GM19193 (cell line): ENCODE data around the gene CAPS.

Source experiments
- POLR2A ChIP-seq: IDR thresholded peaks from 4 replicates; pipeline ENCODE4 v1.6.1; 2011; ENCODE audit not compliant: insufficient read depth, insufficient read length; ENCODE audit errors: extremely low read depth

Gene CAPS

DNA sequence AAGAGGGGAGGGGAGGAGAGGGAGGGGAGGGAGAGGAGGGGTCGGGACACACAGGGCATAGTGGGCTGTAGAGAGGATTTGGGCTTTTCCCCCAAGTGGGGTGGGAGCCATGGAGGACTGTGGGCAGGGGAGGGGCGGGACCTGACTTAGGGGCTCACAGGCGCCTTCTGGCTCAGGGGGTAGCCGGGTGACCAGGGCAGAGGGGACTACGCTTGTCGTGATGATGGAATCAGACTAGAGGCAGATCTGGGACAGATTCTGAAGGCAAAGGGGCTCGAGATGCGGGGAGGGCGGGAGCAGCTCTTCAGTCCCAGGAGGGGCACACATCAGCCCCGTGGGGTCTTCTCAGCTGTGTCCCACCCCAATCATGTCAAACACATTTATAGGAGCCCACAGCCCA, 24.0 kb upstream of the CAPS start:
- TF ChIP-seq POLR2A, result no peak

GRCh38 chr19:5891572-5891937, 22.5 kb upstream of the CAPS start:
- TF ChIP-seq POLR2A, result no peak

DNA sequence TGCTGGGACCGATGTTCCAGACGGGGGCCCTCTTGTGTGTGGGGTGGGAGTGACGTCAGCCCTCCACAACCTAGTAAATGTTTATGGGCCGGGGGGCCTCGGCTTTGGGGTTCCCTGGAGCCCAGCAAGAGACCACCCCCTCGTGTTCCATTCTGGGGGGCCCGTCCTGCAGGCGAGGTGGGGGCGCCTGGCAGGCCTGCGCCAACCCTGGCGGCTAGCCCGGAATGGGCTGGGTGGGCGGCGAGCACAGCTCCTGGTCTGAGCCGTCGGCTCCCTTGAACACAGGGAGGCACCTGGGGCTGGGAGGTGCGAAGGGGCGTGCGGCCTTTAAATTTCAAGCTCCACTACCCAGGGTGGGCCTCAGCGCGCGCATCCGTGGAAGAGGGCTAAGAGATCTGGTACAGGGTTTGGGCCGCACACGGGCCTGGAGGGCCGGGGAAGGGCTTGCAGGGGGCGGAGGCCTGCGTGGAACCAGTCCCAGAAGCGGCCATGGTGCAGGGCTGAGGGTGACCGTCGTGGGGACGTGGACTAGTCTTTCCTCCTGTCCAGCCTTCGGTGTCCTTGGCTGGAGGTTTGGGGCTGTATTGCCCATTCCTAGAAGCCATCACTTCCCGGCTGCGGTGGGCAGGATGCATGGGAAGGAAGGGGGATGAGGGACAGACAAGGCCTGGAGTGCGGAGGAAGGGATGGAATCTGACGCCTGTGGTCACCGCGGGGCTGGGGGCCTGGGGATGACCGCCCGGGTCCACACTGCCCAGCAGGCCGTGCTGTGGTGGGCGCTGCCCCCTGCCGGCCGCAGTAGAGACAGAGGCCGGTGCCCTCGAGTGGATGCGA, 21.9 kb upstream of the CAPS start:
- peak; percentile 15 for TF ChIP-seq POLR2A

GRCh38 chr19:5892772-5893275, 21.2 kb upstream of the CAPS start:
- TF ChIP-seq POLR2A, result no peak

DNA sequence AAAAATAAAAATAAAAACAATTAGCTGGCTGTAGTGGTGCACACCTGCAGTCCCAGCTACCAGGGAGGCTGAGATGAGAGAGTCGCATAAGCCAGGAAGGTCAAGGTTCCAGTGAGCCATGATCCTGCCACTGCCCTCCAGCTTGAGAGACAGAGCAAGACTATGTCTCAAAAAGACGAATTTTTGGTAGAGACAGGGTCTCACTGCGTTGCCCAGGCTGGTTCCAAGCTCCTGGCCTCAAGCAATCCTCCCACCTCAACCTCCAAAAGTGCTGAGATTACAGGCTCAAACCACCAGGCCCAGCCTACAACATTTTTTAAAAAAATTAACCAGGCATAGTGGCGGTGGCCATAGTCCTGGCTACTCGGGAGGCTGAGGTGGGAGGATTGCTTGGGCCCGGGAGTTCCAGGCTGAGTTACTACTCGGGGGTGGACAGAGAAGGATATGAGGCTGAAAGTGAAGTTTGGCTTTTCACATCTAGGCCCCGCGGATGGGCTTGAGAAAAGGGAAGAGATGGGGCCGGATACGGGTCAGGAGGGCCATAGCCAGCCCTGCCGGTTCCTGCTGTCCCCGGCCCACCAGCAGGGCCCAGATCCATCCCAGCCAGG, 20.7 kb upstream of the CAPS start:
- no peak for TF ChIP-seq POLR2A

GRCh38 chr19:5893907-5894703, 19.9 kb upstream of the CAPS start:
- no peak for TF ChIP-seq POLR2A

DNA sequence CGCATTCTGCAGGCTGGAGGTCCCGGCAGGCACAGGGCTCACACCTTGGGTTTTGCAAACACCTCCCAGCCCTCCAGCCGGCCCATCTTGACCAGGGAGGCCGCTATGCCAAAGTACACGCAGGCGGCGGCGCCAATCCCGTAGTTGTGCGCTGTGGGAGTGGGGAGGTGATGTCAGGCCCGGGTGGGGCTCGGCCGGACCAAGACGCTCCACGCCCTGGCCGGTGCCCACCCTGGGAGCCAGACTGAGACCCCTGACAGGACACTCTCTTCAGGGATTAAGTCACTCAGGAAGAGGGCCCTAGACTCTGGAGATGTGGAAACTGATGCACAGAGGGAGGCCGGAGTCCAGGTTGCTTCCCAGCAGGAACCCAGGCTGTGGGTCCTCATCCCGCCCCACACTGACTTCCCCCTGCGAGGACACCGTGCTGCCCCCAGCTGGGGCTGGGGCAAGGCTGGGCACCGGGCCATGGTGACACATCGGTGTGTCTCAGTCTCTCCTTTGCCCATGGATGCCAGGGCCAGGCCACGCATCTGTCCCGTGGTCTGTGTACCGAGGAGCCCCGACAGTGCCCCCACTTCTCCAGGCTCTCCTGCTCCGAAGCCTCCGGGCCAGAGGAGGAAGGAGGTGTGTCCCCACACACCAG, 19.2 kb upstream of the CAPS start:
- no peak for TF ChIP-seq POLR2A

DNA sequence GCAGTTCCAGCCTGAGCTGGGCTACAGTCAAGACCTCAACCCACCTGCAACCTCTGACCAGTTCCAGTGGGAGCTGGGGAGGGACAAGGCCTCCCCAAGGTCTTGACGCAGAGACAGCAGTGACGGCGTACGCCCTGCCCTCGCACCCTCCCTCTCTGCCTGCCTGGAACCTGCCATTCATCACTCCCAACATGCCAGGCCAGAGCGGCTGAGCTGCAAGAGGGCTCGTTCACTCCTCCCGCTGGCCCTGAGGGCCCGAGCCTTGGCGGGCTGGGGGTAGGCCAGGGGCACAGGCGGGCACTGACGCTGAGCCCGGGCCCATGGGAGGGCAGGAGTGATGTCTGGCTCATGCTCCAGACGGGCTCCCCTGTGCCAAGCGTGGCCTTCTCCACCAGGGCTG, 18.6 kb upstream of the CAPS start:
- no peak for TF ChIP-seq POLR2A

GRCh38 chr19:5895890-5896289, 18.2 kb upstream of the CAPS start:
- TF ChIP-seq POLR2A, result no peak

DNA sequence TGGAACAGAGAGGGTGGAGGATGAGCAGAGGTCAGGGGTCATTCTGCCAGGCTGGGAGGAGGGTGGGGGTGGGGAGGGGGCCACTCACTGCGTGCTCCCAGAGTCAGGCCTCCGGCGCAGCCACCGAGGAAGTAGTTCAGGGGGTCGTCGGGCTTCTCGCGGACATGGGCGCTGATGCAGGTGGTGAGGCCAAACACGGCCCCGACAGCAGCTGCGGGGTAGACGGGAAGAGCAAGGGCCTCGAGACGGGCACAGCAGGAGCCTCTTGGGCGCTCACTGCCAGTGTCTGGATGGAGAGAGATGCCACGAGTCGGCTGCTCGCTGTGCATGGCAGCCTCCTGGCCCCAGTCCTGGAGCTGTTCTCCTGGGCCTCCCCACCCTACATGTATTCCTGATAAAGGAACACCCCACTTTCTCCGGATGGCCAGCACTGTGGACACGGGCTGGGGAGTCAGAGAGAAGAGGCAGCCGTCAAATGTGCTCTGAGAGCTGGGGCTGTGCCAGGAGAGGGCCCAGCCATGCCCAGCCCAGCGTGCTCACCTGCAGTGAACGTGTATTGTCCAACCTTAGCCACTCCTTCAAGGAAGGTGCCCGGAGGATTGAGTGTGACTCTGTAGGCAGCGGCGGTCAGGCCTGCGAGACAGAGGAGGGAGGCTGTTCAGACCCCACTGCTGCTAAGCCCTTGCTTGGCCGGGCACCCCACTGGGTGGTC, 17.5 kb upstream of the CAPS start:
- no peak for TF ChIP-seq POLR2A

- TF ChIP-seq POLR2A, result no peak
Observed at GRCh38 chr19:5897189-5897969, 16.7 kb upstream of the CAPS start.

- TF ChIP-seq POLR2A, result no peak
Observed at GRCh38 chr19:5899728-5900526, 14.1 kb upstream of the CAPS start.

DNA sequence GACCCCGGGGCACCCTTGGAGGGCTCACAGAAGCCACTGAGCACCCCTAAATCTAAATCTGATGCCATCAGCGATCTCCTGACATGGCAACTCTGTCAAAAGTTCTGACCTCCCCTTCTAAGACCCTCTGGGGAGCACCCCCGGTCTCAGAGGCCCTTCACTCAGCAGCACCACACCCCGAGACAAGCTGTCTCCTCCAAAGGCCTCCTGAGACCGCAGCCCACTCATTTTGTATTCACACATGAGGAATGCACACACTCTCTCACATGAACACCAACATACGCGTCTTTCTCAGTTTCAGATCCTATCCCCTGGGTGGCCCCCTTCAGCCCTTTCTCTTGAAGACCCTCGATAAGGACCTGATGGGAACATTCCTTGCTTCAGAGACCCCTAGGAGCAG, 13.1 kb upstream of the CAPS start:
- no peak for TF ChIP-seq POLR2A
